Measurements from ENCODE around the gene DRC1. TPM values are rescaled to one million over a fixed set of nuclear protein-coding genes. Genes with fewer than 3 reads are reported as not detected.
"Not testable (repeated sequence)": the region's sequence is repeated elsewhere in the genome, so short reads cannot be mapped to it uniquely, and the experiment has no call there.

The DRC1 gene
- not detected for total RNA-seq

GRCh38 chr2:26401739-26402541 is at the start of gene DRC1:
DRC1 (plus strand) TSS chr2:26401920; CDS start chr2:26401990, 70 bp downstream.
- POLR2A ChIA-PET: no interaction called here
- CTCF ChIA-PET: no interaction called here

DNA sequence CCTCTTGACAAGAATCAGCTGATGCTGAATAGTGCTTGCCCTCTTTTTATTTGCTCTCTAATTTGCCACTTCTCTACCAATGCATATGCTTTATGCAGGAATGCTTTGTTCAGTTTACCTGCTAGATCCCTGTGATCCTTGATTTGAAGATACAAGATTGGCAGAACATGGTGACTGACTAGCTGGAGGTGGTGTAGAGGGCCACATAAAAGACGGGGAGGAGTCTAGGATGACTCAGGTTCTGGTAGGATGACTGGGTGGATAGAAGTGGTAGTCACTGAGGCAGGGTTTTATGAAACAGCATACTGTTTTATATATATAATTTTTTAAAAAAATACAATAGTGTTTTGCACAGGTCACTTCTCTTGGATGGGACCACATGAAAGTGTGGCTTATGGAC is 48.8 kb upstream of the DRC1 start:
- ChIA-PET POLR2A (no interaction called here), CTCF (no interaction called here)

DNA sequence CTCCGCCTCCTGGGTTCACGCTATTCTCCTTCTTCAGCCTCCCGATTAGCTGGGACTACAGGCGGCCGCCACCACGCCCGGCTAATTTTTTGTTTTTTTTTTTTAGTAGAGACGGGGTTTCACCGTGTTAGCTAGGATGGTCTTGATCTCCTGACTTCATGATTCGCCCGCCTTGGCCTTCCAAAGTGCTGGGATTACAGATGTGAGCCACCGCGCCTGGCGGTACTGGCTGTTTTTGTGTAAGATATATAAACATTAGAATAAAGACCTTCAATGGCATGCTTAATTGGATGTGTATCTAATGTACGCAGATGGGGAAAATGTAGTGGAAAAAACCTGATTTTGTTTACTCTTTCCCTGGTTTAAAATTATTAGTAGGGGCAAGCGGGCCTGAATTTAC is 47.3 kb upstream of the DRC1 start:
- CTCF ChIA-PET, POLR2A ChIA-PET: not testable (repeated sequence)

- POLR2A ChIA-PET: no interaction called here
These were observed 46.4 kb upstream of the DRC1 start for GRCh38 chr2:26355038-26355995.

DNA sequence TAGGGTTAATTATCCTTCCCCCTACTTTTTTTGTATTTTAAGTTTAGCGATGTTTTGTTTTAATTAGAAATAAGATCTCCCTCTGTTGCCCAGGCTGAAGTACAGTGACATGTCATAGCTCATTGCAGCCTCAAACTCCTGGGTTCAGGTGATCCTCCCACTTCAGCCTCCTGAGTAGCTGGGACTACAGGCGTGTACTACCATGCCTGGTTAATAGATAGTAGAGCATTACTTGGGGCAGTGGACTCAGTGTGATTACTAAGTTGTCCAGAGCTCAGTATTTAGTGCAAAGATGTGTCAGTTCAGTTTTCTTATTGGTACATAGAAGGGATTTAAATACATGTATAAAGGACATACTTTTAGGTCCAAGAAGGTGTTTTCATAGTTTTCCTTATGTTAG is 45.6 kb upstream of the DRC1 start:
- CTCF ChIA-PET: interaction anchor here (1.5 kb wide), 1 partner anchor 10 kb away, joined by 3 read pairs; the partner anchor contains the start of genes ADGRF3 and SELENOI

More at GRCh38 chr2:26355038-26355995, 46.4 kb upstream of the DRC1 start:
- CTCF ChIA-PET: interaction anchor here (0.7 to 1.5 kb wide), 2 partner anchors 9 to 171 kb away, joined by 3 to 5 read pairs; partner anchors contain the start of genes ADGRF3 and SELENOI

DNA sequence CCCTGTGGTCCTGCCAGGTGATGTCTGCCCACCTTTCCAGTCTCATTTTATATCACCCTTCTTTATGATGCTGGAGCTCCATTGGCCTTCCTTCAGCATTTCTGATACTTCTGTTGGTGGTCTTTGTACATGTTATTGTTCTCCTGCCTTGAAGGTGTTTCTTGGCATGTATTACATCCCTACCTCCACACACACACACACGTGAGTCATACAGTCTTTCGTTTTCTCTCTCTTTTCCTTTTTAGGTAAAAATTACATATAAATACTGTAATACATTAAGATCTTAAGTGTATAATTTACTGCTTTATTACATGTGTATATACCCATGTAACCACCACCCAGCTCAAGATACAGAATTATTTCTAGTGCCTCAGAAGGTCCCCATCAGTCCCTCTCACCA is 44.9 kb upstream of the DRC1 start:
- POLR2A ChIA-PET: interaction anchor here (0.7 kb wide), 1 partner anchor 692 kb away, joined by 3 read pairs; no protein-coding TSS in a partner anchor

More for the DNA sequence above, 45.6 kb upstream of the DRC1 start:
- POLR2A ChIA-PET: no interaction called here

DNA sequence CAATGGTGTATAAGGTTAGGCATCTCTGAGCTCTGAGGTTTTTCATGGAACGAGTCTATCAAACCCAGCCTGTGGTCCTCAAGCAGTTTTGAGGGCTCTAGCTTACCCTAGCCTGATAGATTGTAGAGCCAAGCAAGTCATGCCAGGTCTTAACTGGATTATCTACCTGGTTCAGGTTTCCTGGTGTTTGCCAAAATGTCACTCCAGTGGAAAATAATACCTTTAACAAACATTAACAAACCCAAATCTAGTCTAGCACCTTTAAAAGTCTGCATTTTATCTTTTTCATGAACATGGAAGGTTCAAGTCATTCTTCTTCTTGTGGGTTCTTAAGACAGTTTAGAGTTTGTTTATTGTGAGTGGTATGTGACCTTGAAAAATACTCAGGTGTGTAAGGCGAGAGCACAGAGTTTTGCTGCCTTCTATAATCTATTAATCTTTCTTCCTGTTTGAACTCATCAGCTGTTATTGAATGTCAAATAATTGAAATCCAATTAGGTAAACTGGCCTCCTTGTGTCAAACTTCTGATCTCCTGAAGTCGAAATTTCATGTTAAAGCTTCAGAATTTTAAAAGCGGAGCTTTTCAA is 41.7 kb upstream of the DRC1 start:
- ChIA-PET POLR2A (no interaction called here), CTCF (no interaction called here)

More for the DNA sequence above, 44.9 kb upstream of the DRC1 start:
- CTCF ChIA-PET: interaction anchor here (0.8 to 1.5 kb wide), 2 partner anchors 11 to 42 kb away, joined by 3 read pairs; partner anchors contain the start of genes ADGRF3 and SELENOI

DNA sequence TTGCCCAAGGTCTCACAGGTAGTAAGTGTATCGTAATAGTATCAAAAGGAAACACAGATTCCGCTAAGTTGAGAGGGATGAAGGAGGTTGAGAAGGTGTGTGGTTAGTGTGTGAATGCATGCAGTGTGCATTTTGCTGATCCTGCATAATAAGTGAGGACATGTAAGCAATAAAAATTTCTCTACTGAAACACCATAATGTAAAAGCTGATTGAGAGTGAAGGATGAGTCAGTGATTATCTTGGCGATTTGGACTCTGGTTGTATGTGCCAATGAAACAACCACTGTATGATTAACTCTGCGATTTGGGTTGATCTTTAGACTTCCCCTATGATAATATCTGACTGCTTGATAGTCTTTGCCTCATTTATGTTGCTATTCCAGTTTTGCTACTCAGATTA is 38.4 kb upstream of the DRC1 start:
- POLR2A ChIA-PET: interaction anchor here (0.6 kb wide), 1 partner anchor 388 kb away, joined by 8 read pairs; no protein-coding TSS in a partner anchor

DNA sequence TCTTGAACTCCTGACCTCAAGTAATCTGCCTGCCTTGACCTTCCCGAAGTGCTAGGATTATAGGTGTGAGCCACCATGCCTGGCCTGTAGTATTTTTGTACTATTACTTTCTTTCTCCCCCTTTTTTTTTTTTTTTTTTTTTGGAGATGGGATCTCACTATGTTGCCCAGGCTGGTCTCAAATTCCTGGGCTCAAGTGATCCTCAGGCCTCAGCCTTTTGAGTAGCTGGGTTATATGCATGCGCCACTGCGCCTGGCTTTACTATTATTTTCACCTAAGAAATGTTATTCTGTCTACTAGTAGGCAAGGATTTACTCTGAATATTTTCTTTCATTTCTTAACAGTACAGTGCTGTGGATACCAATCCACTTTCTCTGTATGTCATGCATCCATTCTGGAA is 37.8 kb upstream of the DRC1 start:
- POLR2A ChIA-PET: no interaction called here

More for the DNA sequence above, 38.4 kb upstream of the DRC1 start:
- CTCF ChIA-PET: interaction anchor here (0.6 kb wide), 2 partner anchors 27 to 29 kb away, joined by 3 to 4 read pairs; no protein-coding TSS in a partner anchor

GRCh38 chr2:26364669-26365068 is 37.1 kb upstream of the DRC1 start:
- POLR2A ChIA-PET: no interaction called here
- CTCF ChIA-PET: no interaction called here

More for the DNA sequence above, 37.8 kb upstream of the DRC1 start:
- CTCF ChIA-PET: interaction anchor here (0.6 kb wide), 2 partner anchors 28 to 30 kb away, joined by 3 to 4 read pairs; no protein-coding TSS in a partner anchor

DNA sequence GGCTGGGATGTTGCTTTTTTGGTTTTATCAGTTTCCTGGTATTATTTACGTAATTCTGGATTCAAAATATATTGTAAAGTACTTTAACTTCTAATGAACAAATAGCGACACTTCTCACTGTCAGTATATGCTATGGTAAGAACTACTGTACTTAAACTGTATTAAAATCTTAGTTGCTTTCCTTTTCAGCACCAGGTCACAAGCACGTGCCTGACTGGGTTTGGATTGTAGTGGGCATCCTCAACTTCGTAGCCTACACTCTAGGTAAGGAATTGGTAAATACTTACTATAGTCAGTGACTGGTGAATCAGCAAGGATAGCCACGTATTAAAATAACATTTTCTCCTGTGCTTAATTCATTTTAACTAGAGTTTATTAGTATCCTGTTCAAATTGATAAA is 34.8 kb upstream of the DRC1 start:
- ChIA-PET POLR2A (no interaction called here), CTCF (no interaction called here)

GRCh38 chr2:26369664-26370063 is 32.1 kb upstream of the DRC1 start:
- CTCF ChIA-PET, POLR2A ChIA-PET: not testable (repeated sequence)

- CTCF ChIA-PET, POLR2A ChIA-PET: not testable (repeated sequence)
These were observed 30.8 kb upstream of the DRC1 start for GRCh38 chr2:26370909-26371308.

- ChIA-PET POLR2A (no interaction called here), CTCF (no interaction called here)
These were observed 24.9 kb upstream of the DRC1 start for GRCh38 chr2:26376799-26377198.

DNA sequence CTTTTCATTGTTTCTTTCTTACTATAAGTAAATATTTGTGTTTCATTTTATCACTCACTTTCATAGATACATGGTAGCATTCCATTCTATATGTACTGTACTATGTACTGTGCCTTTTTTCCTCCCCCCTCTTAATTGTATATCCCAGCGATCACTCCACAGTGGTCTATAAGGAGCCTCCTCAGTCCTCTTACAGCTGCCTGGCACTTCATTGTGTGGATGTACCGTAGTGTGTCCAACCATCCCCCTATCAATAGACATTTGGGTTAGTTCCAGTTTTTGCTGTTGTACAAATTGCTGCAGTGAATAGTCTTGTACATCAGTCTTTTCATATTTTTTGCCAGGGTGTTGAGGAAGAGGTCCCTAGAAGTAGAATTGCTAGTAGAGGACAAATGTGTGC is 21.4 kb upstream of the DRC1 start:
- ChIA-PET POLR2A (no interaction called here), CTCF (no interaction called here)

DNA sequence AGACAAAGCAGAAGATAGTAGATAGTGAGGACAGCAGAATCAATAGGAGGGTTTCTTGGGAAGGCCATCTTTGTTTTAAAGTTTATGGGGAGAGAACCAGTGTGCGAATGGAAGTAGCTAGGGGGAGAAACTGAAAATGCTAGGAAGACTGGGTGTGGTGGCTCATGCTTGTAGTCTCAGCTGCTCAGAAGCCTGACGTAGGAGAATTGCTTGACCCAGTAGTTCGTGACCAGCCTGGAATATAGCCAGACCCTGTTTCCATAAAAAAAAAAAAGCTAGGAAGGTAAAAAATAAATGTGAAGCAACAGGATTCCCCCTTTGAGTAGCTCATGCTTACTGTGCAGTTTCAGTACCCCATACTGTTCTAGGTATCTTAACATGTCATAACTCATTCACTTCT is 19.2 kb upstream of the DRC1 start:
- ChIA-PET CTCF (interaction anchor here (0.8 kb wide), 1 partner anchor 9 kb away, joined by 3 read pairs; no protein-coding TSS in a partner anchor), POLR2A (no interaction called here)

DNA sequence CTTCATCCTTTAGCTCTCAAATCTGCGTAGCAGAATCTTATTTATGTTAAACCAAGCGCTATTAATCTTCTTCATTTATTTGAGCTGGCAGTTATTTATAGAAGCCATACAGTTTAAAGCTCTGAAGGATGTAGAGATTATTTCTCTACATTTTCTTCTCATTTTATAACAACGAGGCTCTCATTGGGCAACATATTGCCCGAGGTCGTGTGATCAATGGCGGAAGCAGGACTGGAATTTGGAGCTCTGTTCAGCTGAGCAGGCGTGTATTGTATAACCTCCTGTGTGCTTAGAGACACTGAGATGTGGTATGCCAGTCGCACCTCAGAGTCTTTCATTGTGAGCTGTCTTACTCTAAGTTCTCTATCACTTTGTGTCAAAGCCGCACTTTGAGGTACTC is 17.5 kb upstream of the DRC1 start:
- CTCF ChIA-PET: no interaction called here

DNA sequence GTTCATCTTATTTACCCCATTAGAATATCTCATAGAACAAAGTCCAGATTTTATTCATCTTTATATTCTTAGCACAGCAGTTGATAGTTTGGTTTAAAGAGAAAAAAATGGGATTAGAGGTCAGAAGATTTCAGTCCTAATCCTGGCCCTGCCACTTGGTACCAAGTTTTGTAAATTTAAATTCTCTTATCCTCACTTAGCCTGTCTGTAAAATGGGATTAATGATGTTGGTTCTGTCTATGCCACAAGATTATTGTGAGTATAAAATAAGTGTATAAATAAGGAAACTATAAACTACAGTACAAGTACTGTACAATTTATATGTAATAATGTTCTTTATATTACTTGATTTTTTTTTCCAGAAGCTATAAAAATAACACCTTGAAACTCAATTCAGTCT is 17.1 kb upstream of the DRC1 start:
- CTCF ChIA-PET: no interaction called here
- POLR2A ChIA-PET: no interaction called here

More for the DNA sequence above, 17.5 kb upstream of the DRC1 start:
- POLR2A ChIA-PET: no interaction called here

GRCh38 chr2:26387189-26387588 is 14.5 kb upstream of the DRC1 start:
- CTCF ChIA-PET: interaction anchor here (0.7 kb wide), 1 partner anchor 16 kb away, joined by 3 read pairs; no protein-coding TSS in a partner anchor

GRCh38 chr2:26394694-26395093 is 7.0 kb upstream of the DRC1 start:
- POLR2A ChIA-PET: interaction anchor here (0.7 kb wide), 1 partner anchor 109 kb away, joined by 4 read pairs; no protein-coding TSS in a partner anchor
- CTCF ChIA-PET: no interaction called here

More at GRCh38 chr2:26387189-26387588, 14.5 kb upstream of the DRC1 start:
- POLR2A ChIA-PET: no interaction called here
